Metanephros (tissue), 2 donors: Measurements from ENCODE around the gene ZNF888. TPM values are rescaled to one million over a fixed set of nuclear protein-coding genes. Genes with fewer than 3 reads are reported as not detected.

Source experiments
- small RNA-seq: library from RNA; depleted of rRNA; stranded (forward); fragments of <200 nt; gene quantifications from one replicate; pipeline ENCODE3, GENCODE V24; 2014; ENCODE audit warnings: low replicate concordance
- total RNA-seq: library from RNA; depleted of rRNA; stranded (reverse); fragments of >200 nt; gene quantifications from one replicate; pipeline ENCODE4 v1.2.3, GENCODE V29; 2014

Gene ZNF888
- total RNA-seq, result 15.1 TPM

GRCh38 chr19:52922841-52923777, at the start of gene ZNF888:
Gene ZNF888 (minus strand): TSS chr19:52923428. CDS start chr19:52917873, 5,555 bp downstream.

GRCh38 chr19:52962394-52963246, 39.4 kb upstream of the ZNF888 start, which contains the start of gene ZNF816:
Gene ZNF816 (minus strand): TSS chr19:52962881. CDS start chr19:52956089, 6,792 bp downstream.

GRCh38 chr19:52897138-52897935, 25.9 kb downstream of the ZNF888 start, which contains the start of gene ZNF320:
Gene ZNF320 (minus strand): TSS chr19:52897635. CDS start chr19:52890255, 7,380 bp downstream.

GRCh38 chr19:52857378-52858191, 65.6 kb downstream of the ZNF888 start, which contains the start of gene ZNF468:
Gene ZNF468 (minus strand): TSS chr19:52857619. CDS start chr19:52854272, 3,347 bp downstream.

Small RNA genes lying within 50 kb of the gene (small RNA-seq; reads per million reads assigned to genes)
- 0.19 reads per million for gene ZNF320

Other genes starting within 250 kb of the ZNF888 start
- gene ZNF611, start 188.4 kb downstream of the ZNF888 start, total RNA-seq, result 29.8 TPM
- 3.6 TPM for gene ZNF600, start 136.6 kb downstream of the ZNF888 start, total RNA-seq
- 19.7 TPM for gene ZNF28, start 101.8 kb downstream of the ZNF888 start, total RNA-seq
- gene ZNF468, start 65.8 kb downstream of the ZNF888 start, total RNA-seq, result 36.3 TPM
- 40.1 TPM for gene ZNF320, start 25.8 kb downstream of the ZNF888 start, total RNA-seq
- gene ZNF816, start 39.5 kb upstream of the ZNF888 start, total RNA-seq, result 16.3 TPM
- gene ERVV-1, start 90.5 kb upstream of the ZNF888 start, total RNA-seq, result 0.12 TPM
- gene ERVV-2, start 121.3 kb upstream of the ZNF888 start, total RNA-seq, result 0.06 TPM
- 62.4 TPM for gene ZNF160, start 180.0 kb upstream of the ZNF888 start, total RNA-seq
- 14.3 TPM for gene ZNF415, start 209.5 kb upstream of the ZNF888 start, total RNA-seq
- gene ZNF347, start 235.6 kb upstream of the ZNF888 start, total RNA-seq, result 14.8 TPM